ENCODE measurements around the gene TFB1M. TPM values are rescaled to one million over a fixed set of nuclear protein-coding genes. Genes with fewer than 3 reads are reported as not detected.
"Not testable (repeated sequence)": the region's sequence is repeated elsewhere in the genome, so short reads cannot be mapped to it uniquely, and the experiment has no call there.

Gene TFB1M
- total RNA-seq, 1 donor from 2014 or later: 19.1 TPM

DNA sequence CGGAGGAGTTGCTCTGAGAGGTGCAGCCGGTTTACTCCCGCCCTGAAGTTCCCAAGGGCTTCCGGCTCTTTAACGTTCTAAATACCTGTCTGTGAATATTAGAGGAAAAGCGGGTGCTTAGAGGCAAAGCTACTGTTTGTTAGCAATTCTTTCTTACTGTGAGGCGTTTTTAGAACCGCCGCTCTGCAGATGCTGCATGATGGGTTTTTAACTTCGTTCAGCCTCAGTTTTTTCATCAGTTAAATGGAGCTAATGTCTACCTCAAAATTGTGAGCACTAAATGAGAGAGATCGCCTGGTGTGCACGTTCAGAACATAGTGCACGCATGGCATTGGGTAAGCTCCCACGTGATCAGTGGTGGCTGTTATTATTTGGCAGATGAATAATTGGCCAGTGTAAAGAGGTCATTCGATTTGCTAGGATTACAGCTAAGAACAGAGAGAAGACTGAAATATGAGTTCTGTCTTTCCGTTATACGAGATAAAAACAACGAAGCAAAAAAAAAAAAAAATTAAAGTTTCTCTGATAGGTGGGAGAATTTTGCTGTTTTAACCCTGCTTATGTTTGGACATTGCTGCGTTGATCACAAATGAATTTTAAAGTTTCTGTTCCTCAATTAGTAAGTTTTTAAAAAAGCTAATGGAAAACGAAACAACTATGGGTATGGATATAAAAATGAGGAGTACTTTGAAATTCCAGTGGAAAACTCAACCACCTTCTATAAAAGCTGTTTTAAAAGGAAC lies 660 bp upstream of the TFB1M start:
- DNase-seq (ENCODE audit: extremely low spot score, unreplicated experiment): no peak
- no peaks in the 10 kb centered on the region for H3K9me3 Mint-ChIP-seq (ENCODE audit: unreplicated experiment)
- peaks cover 14% of the 10 kb centered on the region for H3K4me1 Mint-ChIP-seq (ENCODE audit: unreplicated experiment)
- peak overlapping the region; percentile 92 for H3K4me3 Mint-ChIP-seq (ENCODE audit: unreplicated experiment)
- peak overlapping the region; percentile 93 for H3K27ac Mint-ChIP-seq (ENCODE audit: unreplicated experiment)
- TF ChIP-seq, protein P1, sequence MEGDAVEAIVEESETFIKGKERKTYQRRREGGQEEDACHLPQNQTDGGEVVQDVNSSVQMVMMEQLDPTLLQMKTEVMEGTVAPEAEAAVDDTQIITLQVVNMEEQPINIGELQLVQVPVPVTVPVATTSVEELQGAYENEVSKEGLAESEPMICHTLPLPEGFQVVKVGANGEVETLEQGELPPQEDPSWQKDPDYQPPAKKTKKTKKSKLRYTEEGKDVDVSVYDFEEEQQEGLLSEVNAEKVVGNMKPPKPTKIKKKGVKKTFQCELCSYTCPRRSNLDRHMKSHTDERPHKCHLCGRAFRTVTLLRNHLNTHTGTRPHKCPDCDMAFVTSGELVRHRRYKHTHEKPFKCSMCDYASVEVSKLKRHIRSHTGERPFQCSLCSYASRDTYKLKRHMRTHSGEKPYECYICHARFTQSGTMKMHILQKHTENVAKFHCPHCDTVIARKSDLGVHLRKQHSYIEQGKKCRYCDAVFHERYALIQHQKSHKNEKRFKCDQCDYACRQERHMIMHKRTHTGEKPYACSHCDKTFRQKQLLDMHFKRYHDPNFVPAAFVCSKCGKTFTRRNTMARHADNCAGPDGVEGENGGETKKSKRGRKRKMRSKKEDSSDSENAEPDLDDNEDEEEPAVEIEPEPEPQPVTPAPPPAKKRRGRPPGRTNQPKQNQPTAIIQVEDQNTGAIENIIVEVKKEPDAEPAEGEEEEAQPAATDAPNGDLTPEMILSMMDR (IDR thresholded peaks at IDR 0.05): no peak
- no peaks in the 10 kb centered on the region for H3K27me3 Mint-ChIP-seq (ENCODE audit: unreplicated experiment)
- H3K36me3 Mint-ChIP-seq (ENCODE audit: unreplicated experiment): peaks cover 1% of the 10 kb centered on the region

GRCh38 chr6:155313602-155314091 lies 637 bp downstream of the TFB1M start:
- TF ChIP-seq, protein P1 (IDR thresholded peaks at IDR 0.05): no peak
- Mint-ChIP-seq H3K4me1 (ENCODE audit: unreplicated experiment) (peaks cover 14% of the 10 kb centered on the region), H3K4me3 (ENCODE audit: unreplicated experiment) (peak overlapping the region; percentile 92), H3K27ac (ENCODE audit: unreplicated experiment) (peak overlapping the region; percentile 93), H3K9me3 (ENCODE audit: unreplicated experiment) (no peaks in the 10 kb centered on the region), H3K27me3 (ENCODE audit: unreplicated experiment) (no peaks in the 10 kb centered on the region), H3K36me3 (ENCODE audit: unreplicated experiment) (peaks cover 5% of the 10 kb centered on the region)
- no peak for DNase-seq (ENCODE audit: extremely low spot score, unreplicated experiment)

- H3K9me3 Mint-ChIP-seq (ENCODE audit: unreplicated experiment); H3K27ac Mint-ChIP-seq (ENCODE audit: unreplicated experiment); DNase-seq (ENCODE audit: extremely low spot score, unreplicated experiment); H3K36me3 Mint-ChIP-seq (ENCODE audit: unreplicated experiment); H3K27me3 Mint-ChIP-seq (ENCODE audit: unreplicated experiment): not testable (repeated sequence)
- H3K4me3 Mint-ChIP-seq (ENCODE audit: unreplicated experiment): peak overlapping the region; percentile 92
- peaks cover 14% of the 10 kb centered on the region for H3K4me1 Mint-ChIP-seq (ENCODE audit: unreplicated experiment)
These were observed 1.3 kb downstream of the TFB1M start for GRCh38 chr6:155312950-155313349.

DNA sequence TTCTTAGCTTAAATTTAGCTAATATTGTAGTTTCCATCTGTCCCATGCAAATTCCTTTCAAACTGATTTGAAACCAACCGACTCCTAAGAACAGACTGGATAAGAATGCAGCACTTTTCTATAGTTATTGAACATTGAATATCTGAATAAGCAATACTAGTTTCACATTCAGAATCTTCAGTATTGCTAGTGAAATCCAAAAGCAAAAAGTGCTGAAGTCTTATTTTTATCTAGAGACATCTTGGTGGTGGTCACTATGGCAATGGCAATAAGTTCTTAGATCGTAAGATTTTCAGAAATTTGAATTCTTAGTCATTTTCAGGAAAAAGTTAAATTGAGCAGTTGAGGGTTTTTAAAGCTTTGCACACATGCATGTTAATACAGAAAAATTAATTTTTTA lies 2.7 kb downstream of the TFB1M start:
- no peak overlapping the region for H3K27ac Mint-ChIP-seq (ENCODE audit: unreplicated experiment)
- DNase-seq (ENCODE audit: extremely low spot score, unreplicated experiment): no peak
- H3K4me1 Mint-ChIP-seq (ENCODE audit: unreplicated experiment): peaks cover 14% of the 10 kb centered on the region
- no peaks in the 10 kb centered on the region for H3K9me3 Mint-ChIP-seq (ENCODE audit: unreplicated experiment)
- H3K4me3 Mint-ChIP-seq (ENCODE audit: unreplicated experiment): no peak overlapping the region
- TF ChIP-seq, protein P1 (IDR thresholded peaks at IDR 0.05): no peak
- no peaks in the 10 kb centered on the region for H3K27me3 Mint-ChIP-seq (ENCODE audit: unreplicated experiment)
- H3K36me3 Mint-ChIP-seq (ENCODE audit: unreplicated experiment): peaks cover 11% of the 10 kb centered on the region

DNA sequence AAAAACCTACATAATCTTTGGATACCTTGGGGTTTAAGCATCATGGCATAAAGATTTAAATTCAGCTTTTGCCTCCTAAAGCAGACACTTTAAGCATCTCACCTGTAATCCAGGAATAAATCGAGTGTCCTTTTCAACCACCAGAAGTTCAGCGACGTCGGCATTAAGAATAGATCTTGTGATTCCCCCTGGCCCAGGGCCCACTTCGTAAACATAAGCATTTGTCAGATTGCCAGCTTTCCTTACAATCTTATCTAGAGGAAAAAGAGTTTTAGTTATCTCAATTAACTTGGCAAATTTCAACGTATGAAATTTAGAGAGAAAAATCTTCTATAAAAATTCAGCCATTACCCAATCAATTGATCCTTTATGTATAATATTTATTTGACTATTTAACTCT lies 3.2 kb downstream of the TFB1M start:
- Mint-ChIP-seq H3K9me3 (ENCODE audit: unreplicated experiment) (no peaks in the 10 kb centered on the region), H3K4me3 (ENCODE audit: unreplicated experiment) (no peak overlapping the region), H3K27ac (ENCODE audit: unreplicated experiment) (no peak overlapping the region), H3K36me3 (ENCODE audit: unreplicated experiment) (peaks cover 11% of the 10 kb centered on the region), H3K4me1 (ENCODE audit: unreplicated experiment) (peaks cover 14% of the 10 kb centered on the region), H3K27me3 (ENCODE audit: unreplicated experiment) (no peaks in the 10 kb centered on the region)
- TF ChIP-seq, protein P1 (IDR thresholded peaks at IDR 0.05): no peak
- no peak for DNase-seq (ENCODE audit: extremely low spot score, unreplicated experiment)
